Measurements from ENCODE around the gene ROCK2. TPM values are rescaled to one million over a fixed set of nuclear protein-coding genes. Genes with fewer than 3 reads are reported as not detected.

Gene ROCK2
- total and polyA plus RNA-seq, 10 donors = 4.0 to 89.6 (median 65.8) TPM

- no peak for DNase-seq
- Histone ChIP-seq H3K9me3 (peaks cover 0 to 3% (median 0%) of the 10 kb centered on the region in 8 donors), H3K27ac (peak overlapping the region in 1 of 8 donors; percentile 22), H3K4me3 (no peak overlapping the region), H3K4me1 (peaks cover 0 to 21% (median 0%) of the 10 kb centered on the region in 6 donors), H3K27me3 (replicated peaks in 1 of 7) (no peaks in the 10 kb centered on the region), H3K36me3 (peaks cover 0 to 31% (median 10%) of the 10 kb centered on the region in 6 donors)
- TF ChIP-seq CTCF (IDR thresholded peaks at IDR 0.05 in 8 of 11, conservative IDR thresholded peaks at IDR 0.05 in 3 of 11) (no peak), POLR2AphosphoS5 (IDR thresholded peaks at IDR 0.05) (no peak), POLR2A (IDR thresholded peaks at IDR 0.05) (no peak)
- WGBS, 5 donors = 69 to 90% (median 82%) methylated on average over 4 of the region's 4 CpGs
- intact Hi-C loops (cut with DNase I; ENCODE audit: low total_unique reads) = no loop called here
These were observed 93.8 kb downstream of the ROCK2 start for GRCh38 chr2:11250400-11251196.

- H3K4me3 ChIP-seq = no peak overlapping the region
- H3K27me3 ChIP-seq (replicated peaks in 1 of 7) = no peaks in the 10 kb centered on the region
- intact Hi-C loops (cut with DNase I; ENCODE audit: low total_unique reads) = no loop called here
- no peak for TF ChIP-seq POLR2A (IDR thresholded peaks at IDR 0.05)
- no peak for TF ChIP-seq CTCF (IDR thresholded peaks at IDR 0.05 in 8 of 11, conservative IDR thresholded peaks at IDR 0.05 in 3 of 11)
- TF ChIP-seq POLR2AphosphoS5 (IDR thresholded peaks at IDR 0.05) = no peak
- H3K27ac ChIP-seq = no peak overlapping the region
- DNase-seq = no peak
- peaks cover 0 to 14% (median 0%) of the 10 kb centered on the region in 6 donors for H3K4me1 ChIP-seq
- 89 to 97% (median 91%) methylated on average over 1 of the region's 1 CpG for WGBS, 5 donors
- H3K36me3 ChIP-seq = peaks cover 0 to 52% (median 10%) of the 10 kb centered on the region in 6 donors
- H3K9me3 ChIP-seq = no peaks in the 10 kb centered on the region
These were observed 99.1 kb downstream of the ROCK2 start for GRCh38 chr2:11245322-11245721.

GRCh38 chr2:11244091-11244826, 100.2 kb downstream of the ROCK2 start:
- Histone ChIP-seq H3K4me1 (peaks cover 0 to 14% (median 2%) of the 10 kb centered on the region in 6 donors), H3K9me3 (no peaks in the 10 kb centered on the region), H3K4me3 (no peak overlapping the region), H3K27me3 (replicated peaks in 1 of 7) (no peaks in the 10 kb centered on the region), H3K27ac (no peak overlapping the region), H3K36me3 (peaks cover 0 to 48% (median 9%) of the 10 kb centered on the region in 6 donors)
- intact Hi-C loops (cut with DNase I; ENCODE audit: low total_unique reads) = no loop called here
- TF ChIP-seq POLR2A (IDR thresholded peaks at IDR 0.05) (no peak), POLR2AphosphoS5 (IDR thresholded peaks at IDR 0.05) (no peak), CTCF (IDR thresholded peaks at IDR 0.05 in 8 of 11, conservative IDR thresholded peaks at IDR 0.05 in 3 of 11) (no peak)
- WGBS, 5 donors = 97 to 100% (median 100%) methylated on average over 1 of the region's 1 CpG
- DNase-seq = no peak

- no peaks in the 10 kb centered on the region for H3K27me3 ChIP-seq (replicated peaks in 1 of 7)
- TF ChIP-seq CTCF (IDR thresholded peaks at IDR 0.05 in 8 of 11, conservative IDR thresholded peaks at IDR 0.05 in 3 of 11) (no peak), POLR2AphosphoS5 (IDR thresholded peaks at IDR 0.05) (no peak), POLR2A (IDR thresholded peaks at IDR 0.05) (no peak)
- WGBS, 5 donors = 91 to 100% (median 92%) methylated on average over 1 of the region's 1 CpG
- H3K36me3 ChIP-seq = peaks cover 0 to 40% (median 5%) of the 10 kb centered on the region in 6 donors
- H3K4me1 ChIP-seq = peaks cover 0 to 17% (median 3%) of the 10 kb centered on the region in 6 donors
- H3K4me3 ChIP-seq = no peak overlapping the region
- no peak for DNase-seq
- H3K27ac ChIP-seq = no peak overlapping the region
- intact Hi-C loops (cut with DNase I; ENCODE audit: low total_unique reads) = no loop called here
- no peaks in the 10 kb centered on the region for H3K9me3 ChIP-seq
These were observed 100.9 kb downstream of the ROCK2 start for GRCh38 chr2:11243512-11243911.
